NCI-H526 (cell line): ENCODE results near the gene SH3BP4.

ENCODE experiments used
- DNase-seq, 2 experiments: peaks; one replicate each; lab custom pipeline; 2025; lab: John Stamatoyannopoulos, UW

SH3BP4 gene

DNA sequence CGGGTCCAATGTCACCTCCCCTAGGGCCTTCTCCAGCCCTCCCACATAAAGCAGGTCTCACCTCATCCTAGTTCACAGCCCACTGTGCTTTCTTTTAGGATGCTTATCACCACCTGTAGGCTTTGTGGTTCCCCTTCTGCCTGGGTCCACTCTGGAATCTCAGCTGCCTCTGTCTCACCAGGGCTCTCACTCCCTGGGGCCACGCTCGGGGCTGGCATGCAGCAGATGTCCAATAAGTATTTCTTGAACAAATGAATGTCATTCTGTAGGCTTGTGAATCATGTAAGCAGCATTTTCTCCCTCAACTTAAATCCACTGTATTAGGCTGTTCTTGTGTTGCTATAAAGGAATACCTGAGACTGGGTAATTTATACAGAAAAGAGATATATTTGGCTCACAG lies 4.3 kb upstream of the SH3BP4 start:
- no peak for DNase-seq

DNA sequence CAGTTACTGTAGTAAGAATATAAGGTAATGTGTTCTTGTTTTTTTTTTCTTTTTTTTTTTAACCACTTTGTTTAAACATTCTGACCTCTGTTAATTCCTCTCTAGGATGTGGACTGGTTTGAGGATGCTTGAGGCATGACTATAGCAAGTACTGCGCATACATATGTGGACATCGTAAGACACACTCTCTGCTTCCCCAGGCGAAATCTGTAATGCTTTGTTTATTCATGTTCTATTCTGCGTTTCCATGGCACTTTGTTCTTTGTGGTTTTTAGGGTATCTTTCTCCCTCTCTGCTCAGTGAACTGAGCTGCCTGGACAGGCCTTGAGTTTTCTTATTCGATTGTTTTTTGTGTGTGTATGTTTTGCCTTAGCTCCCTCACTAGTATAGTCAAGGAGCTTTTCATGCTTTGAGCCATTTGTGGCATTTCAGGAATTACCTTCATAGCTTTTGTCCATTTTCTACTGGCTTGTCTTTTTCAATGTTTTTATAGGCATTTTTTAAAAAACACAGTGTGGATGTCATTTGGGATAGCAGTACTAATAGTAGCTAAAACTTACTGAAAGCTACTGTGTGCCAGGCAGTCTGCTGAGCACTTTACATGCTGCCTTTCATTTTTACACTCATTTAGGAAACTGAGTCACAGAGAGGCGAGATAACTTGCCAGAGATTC lies 1.9 kb upstream of the SH3BP4 start:
- DNase-seq = peak; percentile 11 to 23

DNA sequence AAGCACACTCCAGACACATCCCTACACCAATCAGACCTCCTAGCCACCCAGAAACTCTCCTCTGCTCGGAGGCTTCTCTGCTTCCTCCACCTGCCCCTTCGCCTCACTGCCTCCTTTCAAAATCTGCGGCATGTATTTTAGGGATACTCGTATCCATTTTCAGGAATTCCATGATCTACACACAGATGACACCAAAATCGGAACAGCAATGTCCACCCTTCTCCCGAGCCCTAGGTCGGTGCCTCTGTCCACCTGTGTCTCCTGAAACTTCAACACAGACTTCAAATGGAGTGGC lies 1.4 kb upstream of the SH3BP4 start:
- DNase-seq = no peak

DNA sequence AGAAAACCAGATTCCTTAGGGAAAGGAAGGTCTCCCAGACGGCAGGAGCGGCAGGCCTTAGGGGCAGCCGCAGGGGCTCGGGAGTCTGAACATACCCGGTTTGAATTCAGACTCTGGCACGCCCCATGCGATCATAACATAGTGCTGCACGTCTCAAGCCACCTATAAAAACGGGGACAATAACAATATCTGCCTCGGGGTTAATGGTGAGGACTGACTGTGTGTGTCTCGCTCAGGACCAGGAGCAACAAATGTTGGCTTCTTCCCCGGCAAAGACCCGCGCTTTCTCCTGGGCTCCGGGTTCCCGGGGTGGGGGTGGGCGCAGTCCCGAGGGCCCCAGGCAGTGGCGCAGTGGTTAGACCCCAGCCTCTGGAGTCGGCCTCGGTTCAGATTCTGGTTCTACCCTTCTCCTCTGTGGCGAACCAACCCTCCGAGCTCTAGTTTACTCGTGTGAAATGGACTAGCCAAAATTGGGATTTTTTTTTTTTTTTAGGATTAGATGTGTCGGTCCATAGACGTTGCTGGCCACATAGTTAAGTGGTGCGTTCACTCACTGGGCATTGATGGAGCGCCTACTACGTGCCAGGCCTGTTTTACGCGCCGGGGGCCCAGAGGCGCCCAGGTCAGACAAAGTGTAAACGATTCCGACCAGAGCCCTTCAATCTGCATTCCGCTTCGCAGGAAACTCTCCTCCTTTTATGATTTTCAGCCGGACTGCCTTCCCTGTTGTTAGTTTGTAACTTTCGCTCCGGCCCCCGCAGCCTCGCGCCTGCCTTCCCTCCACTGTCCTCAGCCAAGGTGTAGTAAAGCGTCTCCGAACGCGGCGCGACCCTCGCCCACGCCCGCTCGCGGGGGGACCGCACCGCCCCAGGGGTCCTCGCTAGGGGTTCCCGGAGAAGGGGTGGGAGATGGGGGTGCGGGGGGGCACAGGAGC lies 820 bp upstream of the SH3BP4 start:
- peak in 1 of 2 experiments; percentile 53 for DNase-seq

DNA sequence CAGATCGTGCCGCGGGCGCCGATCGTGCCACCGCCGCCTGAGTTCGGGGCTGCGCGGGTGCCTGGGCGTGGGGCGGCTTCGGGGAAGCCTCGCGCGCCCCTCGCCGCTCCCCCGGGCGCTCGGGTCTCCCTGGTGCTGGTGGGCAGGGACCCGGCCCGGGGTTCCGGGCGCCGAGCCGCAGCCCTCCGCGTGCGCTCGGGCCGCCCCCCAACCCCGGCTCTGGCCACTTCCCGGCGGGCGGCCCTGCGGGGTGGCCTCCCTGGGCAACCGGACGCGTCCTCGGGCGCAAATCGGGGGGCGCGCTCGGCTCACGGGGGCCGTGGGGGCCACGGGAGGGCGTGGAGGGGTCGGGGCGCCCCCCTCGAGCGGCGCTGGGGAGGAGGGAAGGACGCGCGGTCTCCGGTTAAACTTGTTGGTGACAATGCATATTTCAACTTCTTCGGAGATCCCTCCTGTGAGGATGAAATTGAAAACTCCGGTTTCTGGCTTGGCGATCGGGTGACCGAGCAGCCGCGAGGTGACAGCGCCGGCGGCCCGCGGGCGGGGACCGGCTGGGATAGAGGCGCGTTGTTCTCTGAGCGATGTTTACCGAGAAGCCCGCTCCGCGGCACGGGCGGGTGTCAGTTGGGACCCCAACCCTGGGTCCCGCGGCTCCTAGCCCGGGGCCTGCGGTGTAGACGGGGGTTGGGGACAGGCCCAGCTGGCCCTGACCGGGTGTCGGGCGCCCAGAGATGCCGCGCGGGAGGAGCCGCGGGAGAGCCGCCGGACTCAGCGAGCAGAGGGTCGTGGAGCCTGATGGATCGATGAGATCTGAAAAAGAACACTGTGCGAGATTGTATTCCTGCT lies 676 bp downstream of the SH3BP4 start:
- peak; percentile 19 to 67 for DNase-seq

DNA sequence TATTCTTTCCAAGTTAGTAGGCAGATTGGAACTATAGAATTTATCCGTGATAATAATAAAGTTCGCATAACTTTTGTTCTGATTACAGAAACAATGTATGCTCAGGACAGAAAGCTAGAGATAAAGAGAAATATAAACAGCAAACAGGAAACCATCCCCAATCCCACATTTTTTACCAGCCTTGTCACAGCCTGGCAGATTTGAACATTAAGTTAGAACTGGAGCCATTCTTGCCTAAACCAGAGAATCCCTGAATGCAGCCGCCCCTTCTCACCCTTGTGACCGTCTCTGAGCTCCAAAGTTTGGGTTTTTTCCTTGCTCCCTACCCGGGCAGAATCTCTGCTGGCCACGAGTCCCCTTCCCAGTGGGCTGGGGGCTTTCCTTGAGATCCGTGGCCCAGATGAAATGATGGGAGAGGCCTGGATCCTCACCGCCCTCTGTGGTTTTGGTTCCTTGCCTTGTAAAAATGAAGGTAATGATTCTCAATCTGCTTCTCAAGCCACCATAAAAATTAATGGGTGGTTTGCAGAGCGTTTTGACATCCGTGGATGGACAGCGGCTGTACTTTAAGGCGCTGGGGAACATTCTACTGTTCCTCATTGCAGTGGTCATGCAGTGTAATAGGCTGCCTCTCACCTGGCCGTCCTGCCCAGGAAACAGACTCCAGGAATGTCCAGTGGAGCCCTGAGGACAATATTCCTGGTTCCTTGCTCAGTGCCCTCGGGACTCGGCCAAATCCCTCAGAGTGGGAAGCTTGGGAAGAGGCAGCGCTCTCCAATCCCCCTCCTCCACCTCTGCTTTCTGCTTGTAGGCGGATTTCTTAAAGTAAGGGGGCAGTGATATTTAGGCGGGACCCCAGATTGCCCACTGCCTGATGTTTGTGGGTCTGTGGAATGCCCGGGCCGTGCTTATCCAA lies 1.6 kb downstream of the SH3BP4 start:
- DNase-seq = peak in 1 of 2 experiments; percentile 24

DNA sequence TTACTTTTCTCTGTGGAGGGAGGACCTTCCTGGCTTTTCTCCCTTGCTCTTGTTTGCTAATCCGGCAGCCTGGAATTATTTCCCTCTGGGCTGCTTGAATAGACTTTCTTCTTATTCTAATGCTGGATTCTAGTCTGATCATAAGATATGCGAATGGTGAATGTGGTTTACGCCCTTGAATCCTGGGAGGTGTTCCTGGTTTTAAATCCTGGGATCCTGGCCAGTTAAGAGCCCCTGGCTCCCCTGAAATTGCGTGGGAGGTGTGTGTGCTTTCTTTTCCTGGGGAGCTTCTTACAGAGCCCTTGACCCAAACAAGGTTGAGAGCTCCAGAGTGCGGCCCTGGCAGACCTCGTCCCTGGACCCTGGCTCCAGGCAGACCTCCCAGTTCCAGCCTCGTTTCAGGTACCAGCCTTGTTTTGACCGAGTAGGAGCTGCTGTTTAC lies 2.8 kb downstream of the SH3BP4 start:
- DNase-seq = peak; percentile 27 to 35

DNA sequence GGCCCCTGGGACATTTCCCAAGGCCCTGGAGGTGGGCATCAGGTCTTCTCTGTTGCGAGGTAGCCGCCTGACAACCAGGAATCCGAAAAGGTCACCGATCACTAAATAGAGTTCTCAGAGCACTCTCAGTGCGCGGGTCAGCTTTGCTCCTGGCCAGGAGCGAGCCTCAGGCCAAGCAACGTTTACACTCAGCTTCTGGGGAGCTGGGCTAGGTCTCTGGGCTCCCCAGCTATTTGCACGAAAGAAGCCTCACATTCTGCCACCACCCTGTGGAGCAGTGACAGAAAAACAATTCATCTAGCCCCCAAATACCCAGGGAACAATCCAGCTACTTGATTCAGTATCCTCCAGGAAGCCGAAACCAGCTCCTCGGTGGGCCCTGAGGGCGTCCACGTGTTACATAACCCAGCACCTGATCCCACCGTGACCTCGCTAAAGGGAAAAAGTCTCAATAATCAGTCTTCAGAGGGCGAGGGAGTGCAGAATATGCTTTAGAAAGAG lies 3.3 kb downstream of the SH3BP4 start:
- DNase-seq = no peak

DNA sequence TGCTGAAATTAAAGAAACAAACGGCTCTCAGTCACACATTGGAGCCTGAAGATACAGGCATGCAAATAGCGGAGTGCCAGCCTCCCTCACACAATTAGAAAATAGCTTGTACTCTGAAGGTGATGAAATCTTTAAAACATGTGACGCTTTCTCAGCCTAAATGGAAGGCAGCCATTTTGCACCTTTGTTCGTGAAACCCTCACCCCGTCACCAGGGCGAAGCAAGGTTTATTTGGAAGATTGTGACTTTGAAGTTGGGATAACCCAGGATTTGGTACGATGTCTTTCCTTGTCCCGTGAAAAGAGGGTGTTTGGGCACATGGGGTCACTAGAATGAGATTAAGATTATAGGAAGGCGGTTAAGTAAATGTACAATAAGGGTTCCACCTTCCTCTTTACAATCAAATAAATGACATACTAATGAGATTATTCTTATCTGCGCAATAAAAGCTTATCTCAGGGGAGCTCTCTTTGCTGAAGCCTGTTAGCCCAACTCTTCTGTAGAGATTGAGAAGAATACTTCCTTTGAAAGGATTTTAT lies 4.2 kb downstream of the SH3BP4 start:
- peak in 1 of 2 experiments; percentile 20 for DNase-seq

DNA sequence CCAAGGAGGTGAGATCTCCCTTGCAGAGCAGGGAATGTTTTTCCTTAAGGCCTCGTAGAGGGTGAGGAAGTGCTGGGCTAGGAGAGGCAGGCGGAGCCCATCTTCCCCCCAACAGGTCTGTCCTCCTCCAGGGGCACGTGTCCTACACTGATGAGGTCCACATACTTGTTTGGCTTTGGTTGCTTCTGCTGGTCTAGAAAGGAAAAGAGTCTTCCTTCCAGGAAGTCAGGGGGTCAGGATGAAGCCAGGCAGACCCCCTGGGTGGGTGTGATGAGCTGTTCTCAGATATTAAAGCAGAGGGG lies 6.0 kb downstream of the SH3BP4 start:
- DNase-seq = no peak

DNA sequence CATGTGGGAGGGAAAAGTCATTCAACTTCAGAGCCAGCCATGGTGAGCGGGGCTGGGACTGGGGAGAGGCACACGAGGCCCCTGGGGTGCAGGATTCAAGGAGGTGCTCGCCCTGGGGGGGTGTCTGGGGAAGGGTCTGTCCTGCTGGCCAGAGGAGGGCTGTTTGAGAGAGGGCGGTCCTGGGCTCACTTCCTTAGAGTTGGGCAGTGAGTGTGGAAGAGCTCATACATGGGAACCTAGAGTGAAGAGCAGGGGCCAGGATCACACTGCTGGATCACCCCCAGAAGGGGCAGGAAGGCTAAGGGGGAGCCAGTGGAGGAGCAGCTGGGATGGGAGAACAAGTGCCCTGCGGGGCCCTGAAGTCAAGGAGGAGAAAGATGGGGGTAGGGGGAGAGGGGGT lies 6.5 kb downstream of the SH3BP4 start:
- no peak for DNase-seq

DNA sequence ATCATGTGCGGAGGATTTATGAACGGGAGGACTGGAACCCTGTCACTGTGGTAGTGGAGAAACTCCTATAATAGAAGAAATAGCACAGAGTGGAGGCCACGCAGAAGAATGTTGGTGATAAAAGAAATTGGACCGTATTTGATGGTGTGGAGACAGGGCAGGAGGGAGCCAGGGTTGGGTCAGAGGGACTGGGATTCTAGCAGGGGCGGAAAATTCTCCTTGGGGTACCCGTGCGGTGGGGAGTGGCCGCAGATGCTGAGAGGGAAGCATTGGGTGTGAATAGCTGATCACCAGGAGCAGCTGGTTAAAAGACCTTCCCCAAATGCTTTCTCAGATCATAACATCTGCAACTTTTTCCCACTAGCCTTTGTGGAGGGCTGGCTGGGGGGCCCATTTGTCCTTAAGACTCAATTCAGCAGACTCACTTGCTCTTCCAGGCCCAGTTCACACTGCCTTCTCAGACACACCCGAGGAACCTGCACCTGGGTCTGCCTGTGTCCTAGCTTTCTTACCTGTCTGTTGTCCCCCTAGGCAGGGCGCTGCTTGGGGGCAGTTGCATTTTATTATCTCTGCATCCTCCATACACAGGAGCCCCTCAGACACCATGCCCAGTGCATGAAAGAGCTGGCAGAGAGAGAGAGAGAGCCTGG lies 7.1 kb downstream of the SH3BP4 start:
- DNase-seq = no peak

DNA sequence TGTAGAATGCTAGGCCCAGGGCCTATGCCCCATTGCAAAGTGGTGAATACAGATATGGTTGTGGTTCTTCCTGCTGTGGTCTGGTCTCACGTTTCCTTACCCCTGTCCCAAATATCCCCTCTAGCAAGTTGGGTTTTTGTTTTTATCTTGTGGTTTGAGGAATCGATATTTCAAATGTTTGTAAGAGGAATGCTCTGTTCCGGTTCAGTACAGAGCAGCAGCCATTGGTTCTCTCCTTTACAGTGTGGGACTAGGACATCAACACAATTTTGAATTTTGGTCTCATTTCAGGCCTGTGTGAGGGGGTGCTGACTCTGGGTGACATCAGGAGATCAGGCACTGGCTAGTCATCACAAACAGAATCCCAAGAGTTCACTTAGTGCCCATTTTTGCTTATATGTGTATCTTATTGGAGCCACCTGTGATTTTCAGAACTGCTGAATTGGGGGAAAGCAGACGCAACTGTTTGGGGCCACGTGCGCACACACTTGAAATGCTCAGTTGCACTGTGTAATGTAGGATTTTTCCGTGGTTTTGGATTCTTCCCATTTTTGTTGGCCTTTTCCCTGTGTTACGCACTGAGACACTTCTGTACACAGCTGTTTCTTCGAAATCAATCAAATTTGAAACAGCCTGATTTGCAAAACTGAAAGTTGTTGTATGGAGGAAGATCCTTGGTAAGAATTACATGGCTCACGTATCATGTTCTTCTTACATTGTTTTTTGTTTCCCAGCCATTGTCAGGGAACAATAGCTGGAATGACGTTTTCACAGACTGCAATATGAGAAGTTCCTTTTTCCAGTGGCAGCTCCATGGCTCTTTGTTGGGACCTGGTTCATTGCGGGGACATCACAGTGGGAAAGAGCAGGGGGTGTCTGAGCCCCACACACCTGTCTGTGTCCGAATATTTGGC lies 8.6 kb downstream of the SH3BP4 start:
- DNase-seq = no peak

DNA sequence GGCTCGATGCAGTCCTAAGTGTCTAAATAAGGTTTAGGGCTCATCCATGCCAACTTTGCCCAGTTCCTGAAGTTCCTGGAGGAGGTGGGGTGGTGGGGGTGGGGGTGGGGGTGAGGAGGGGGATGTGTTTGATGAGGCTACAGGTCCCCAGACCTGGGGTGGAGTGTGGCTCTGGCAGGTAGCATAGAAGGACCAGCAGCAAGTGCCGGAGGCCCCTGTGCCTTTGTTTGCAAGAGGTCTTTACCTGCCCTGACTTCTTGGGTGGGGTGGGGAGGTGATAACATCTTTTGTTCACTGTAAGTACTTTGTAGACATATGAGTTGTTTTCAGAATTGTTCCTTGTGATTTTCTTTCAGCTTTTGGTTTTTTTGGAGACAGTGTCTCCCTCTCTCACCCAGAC lies 10.0 kb downstream of the SH3BP4 start:
- DNase-seq = no peak

DNA sequence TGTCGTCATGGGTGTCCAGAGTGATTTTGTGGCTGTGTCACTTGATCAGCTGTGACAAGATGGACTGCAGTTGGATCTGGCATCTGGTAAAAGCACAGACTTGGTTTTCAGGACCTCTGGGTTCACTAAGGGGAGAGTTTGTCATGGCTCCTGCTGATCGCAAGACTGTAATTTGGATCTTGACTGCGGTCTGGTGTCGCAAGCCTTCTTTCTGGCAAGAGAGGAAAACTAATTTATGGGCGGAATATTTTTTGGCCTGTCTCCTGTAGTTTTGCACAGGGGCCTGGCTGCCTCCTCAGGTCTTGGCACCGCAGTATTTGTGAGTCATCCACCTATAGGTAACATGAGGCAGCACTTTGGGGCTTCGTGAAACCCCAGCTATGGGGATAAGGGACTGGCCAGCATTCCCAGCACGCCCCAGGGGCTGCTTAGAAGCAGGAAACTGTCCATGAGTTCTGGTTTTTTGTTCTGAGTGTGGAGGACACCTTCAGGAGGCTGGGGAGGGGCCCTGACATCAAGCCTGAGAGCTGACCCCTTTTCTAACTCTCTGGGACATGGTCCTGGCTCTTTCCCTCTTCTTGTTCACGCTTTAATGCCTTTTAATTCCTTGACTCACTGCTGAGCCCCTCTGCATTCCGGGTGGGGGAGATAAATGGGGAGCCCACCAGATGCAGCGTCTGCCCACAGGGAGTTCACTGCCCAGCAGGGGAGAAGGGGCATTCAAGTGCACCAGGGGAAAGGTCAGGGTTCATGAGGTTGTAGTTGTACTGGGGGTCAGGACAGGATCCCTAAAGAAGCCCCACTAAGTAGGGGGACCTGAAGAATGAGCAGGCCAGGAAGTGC lies 12.2 kb downstream of the SH3BP4 start:
- no peak for DNase-seq

DNA sequence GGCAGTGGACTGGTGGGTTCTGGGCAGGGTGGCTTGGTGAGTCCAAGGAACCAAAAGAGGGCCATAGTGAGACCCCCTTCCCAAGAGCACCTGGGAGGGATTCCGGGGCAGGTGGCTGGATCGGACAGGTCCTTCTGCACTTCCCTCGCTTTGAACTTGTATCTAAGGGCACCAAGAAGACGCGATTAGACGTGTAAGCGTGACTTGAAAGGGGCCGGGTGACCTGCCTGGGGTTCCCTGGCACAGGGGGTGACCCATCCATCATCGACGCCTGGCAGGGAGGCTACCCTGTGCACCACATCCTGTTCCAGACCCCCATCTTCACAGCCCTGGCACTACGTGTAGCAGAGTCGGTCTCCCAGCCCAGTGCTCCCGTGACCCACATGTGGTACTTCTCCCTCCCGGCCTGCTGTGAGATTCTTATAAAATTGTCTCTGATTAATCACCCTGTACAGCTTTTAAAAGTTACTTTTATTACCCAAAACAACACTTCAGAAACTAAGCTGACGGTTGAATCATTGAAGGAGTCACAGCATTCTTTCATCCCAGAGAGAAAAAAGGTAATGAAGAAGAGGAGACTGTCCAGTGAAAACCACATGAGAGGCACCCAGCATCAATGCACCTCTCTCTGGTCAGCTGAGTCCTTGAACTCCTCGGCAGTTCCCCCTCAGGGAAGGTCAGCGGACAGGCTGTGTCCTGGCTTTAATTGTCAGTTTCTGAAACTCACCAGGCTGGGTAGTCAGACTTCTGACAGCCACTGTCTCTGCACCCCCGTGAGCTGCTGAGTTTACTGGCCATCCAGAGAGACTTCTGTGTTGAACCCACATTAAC lies 13.0 kb downstream of the SH3BP4 start:
- no peak for DNase-seq

DNA sequence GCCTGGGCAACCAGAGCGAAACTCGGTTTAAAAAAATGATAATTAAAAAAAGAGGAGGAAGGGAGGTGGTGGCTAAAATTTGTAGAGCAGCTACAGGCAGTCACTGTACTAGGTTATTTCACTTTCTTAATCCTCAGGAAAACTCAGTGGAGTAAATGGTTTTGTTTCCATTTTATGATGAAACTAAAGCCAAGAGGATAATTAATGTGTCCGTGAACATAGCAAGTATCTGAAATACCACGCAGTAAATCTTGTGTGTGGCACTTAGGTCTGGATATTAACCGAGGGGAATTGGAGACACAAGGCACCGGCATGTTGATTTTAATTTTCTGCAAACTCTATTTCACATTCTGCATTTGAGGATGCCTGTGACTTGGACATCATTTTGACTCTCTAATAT lies 14.5 kb downstream of the SH3BP4 start:
- no peak for DNase-seq
